Mononuclear cell (primary cell): Measurements from ENCODE around the gene GRK4. TPM values are rescaled to one million over a fixed set of nuclear protein-coding genes. Genes with fewer than 3 reads are reported as not detected.

Experiments
- H3K27me3 ChIP-seq: 2 replicates; pipeline ENCODE4 v1.6.0; 2011; ENCODE audit warnings: low read length, control low read depth; ENCODE audit not compliant: insufficient read depth
- H3K4me1 ChIP-seq: 2 replicates; pipeline ENCODE4 v1.5.1; 2011; ENCODE audit warnings: mild to moderate bottlenecking, low read length, control low read depth; ENCODE audit not compliant: insufficient read depth
- H3K4me3 ChIP-seq: 2 replicates; pipeline ENCODE4 v1.5.1; 2011; ENCODE audit warnings: mild to moderate bottlenecking, low read length, moderate library complexity
- H3K9me3 ChIP-seq: 2 replicates; pipeline ENCODE4 v1.5.1; 2011; ENCODE audit warnings: low read depth, mild to moderate bottlenecking, control low read depth, low read length
- total RNA-seq: library from RNA; depleted of rRNA; stranded (reverse); fragments of >200 nt; gene quantifications from one replicate; pipeline ENCODE4 v1.2.3, GENCODE V29; 2012

The GRK4 gene
- total RNA-seq, 1 donor = 1.7 TPM

DNA sequence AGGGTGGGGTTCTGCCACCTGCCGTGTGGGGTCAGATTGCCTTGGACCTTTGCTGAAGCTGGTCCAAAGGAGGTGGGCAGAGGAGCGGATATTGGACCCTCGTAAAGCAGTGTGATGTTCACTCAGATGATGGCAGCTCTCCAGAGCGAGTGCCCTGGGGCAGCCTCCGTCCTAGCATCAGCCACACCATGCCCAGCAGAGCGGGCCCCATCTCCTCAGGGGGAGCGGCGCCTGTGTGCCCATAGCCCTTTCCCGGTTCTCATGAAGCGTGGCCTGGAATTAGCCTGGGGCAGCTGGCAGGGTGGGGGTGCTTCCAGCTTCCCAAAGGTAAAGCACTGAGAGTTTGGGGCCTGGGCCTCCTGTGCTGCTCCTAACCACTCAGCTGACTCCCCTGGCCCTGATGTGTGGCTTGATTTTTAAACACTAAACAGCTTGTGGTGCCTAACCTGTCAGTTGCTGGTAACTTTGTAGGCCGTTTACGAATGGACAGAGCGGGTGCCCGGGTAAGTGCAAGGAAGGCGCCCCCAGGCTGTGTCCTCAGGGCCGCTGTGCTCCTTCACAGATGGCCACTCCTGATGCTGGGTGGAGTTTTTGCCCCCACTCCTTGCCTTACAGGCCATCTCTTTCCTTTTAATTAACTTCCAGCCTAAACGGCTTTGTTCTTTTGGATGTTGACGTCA is 36.2 kb upstream of the GRK4 start:
- Histone ChIP-seq H3K4me3 (no peak overlapping the region), H3K9me3 (no peaks in the 10 kb centered on the region), H3K4me1 (peaks cover 29% of the 10 kb centered on the region), H3K27me3 (no peaks in the 10 kb centered on the region)

DNA sequence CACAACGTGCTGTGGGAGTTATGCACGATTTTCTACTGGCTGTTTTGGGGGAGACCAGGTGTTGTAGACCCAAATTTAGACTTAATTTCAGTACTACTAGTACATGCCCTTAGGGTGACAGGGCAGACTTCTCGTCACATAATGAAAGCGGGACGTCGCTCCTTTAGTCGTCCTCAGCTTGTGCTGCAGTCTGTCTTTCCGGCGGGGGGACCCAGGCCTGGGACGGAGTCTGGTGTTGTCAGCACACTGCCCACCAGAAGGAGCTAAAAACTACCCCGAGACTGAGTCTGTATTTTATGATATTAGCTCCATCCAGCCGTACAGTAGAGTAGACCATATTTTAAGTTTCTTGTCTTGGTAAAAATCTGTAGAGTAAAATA is 35.7 kb upstream of the GRK4 start:
- no peaks in the 10 kb centered on the region for H3K27me3 ChIP-seq
- no peak overlapping the region for H3K4me3 ChIP-seq
- peaks cover 29% of the 10 kb centered on the region for H3K4me1 ChIP-seq
- no peaks in the 10 kb centered on the region for H3K9me3 ChIP-seq

DNA sequence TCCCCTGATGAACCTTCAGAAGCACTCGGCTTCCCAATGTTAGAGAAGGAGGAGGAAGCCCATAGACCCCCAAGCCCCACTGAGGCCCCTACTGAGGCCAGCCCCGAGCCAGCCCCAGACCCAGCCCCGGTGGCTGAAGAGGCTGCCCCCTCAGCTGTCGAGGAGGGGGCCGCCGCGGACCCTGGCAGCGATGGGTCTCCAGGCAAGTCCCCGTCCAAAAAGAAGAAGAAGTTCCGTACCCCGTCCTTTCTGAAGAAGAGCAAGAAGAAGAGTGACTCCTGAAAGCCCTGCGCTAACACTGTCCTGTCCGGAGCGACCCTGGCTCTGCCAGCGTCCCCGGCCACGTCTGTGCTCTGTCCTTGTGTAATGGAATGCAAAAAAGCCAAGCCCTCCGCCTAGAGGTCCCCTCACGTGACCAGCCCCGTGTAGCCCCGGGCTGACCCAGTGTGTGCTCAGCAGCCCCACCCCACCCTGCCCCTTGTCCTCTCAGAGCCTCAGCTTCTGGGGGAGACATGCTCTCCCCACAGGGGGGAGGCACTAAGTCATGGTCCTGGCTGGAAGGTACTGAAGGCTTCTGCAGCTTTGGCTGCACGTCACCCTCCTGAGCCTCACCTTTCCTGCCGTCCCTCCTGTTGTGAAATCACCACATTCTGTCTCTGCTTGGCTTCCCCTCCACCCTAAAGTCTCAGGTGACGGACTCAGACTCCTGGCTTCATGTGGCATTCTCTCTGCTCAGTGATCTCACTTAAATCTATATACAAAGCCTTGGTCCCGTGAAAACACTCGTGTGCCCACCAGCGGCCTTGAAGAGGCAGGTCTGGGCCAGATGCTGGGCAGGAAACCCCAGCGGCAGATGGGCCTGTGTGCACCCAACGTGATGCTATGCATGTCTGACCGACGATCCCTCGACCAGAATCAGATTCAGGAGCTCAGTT is 34.9 kb upstream of the GRK4 start:
- Histone ChIP-seq H3K9me3 (no peaks in the 10 kb centered on the region), H3K4me1 (peaks cover 29% of the 10 kb centered on the region), H3K27me3 (no peaks in the 10 kb centered on the region), H3K4me3 (no peak overlapping the region)

DNA sequence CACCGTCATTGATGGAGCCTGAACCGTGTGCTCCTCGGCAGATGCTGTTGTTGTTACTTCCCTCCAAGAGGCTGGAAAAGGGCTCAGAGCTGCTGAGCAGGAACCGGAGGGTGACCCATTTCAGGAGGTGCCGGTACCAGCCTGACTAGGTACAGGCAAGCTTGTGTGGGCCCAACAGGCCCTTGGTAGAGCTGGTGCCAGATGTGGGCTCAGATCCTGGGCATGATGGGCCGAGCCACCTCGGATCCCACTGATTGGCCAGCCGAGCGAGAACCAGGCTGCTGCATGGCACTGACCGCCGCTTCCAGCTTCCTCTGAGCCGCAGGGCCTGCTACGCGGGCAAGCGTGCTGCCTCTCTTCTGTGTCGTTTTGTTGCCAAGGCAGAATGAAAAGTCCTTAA is 33.9 kb upstream of the GRK4 start:
- H3K27me3 ChIP-seq = no peaks in the 10 kb centered on the region
- H3K4me1 ChIP-seq = peaks cover 32% of the 10 kb centered on the region
- no peaks in the 10 kb centered on the region for H3K9me3 ChIP-seq
- H3K4me3 ChIP-seq = no peak overlapping the region

DNA sequence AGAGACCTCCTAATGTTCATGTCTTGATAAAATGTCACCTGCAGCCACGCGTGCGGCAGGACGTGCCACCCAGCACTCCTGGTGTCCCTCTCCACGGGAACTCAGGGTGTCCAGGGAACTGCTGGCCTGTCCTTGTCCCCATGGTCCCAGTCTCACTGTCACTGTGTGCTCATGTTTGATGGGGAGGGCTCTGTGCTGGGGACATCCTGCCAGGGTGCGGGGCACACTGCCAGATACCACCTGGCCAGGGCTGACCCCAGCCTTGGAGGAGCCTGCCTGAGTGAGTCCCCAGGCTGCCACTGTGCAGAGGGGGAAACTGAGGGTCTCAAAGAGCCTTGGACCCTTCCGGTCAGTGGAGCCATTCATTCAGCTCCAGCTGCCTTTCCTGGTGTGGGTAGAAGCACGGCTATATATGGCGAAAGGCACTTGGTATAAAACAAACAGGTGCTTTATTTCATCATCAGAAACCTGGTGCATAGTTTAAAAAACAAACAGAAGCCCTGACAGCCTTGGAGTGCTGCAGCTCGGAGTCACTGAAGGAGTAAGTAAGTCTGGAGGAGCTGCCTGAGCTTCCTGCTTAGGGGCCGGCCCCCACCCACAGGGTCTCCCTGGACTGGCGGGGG is 33.1 kb upstream of the GRK4 start:
- H3K9me3 ChIP-seq = no peaks in the 10 kb centered on the region

DNA sequence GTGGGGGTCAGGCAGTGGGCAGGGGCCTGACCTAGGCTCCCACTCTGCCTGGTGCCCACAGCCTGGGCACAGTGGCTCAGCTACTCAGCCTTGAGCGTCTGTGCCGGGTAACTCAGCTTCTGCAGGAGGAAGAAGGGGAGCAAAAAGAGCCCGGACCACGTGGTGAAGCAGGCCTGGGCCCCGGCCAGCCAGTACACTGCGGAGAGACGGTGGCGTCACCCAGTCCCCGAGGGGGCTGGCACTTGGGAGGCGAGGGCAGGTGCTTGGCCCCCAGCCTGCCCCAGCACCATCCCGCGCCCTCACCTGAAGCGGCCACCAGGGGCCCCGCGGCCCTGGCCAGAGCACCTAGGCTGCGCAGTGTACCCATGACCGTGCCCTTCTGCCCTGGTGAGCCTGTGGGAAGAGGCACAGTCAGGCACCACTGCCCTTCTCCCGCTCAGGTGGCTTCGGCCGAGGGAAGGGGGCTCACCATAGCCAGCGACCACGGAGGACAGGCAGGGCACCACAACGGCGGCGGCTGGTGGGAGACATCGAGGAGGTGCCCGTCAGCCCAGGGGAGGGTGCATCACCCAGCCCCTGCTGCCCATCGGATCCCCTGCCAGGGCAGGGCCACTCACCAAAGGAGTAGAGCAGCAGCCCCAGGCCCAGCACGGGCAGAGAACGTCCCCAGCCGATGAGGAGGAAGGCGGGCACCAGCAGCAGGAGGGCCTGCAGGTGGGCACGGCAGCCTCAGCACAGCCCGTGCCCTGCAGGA is 32.4 kb upstream of the GRK4 start:
- H3K4me3 ChIP-seq = no peak overlapping the region
- peaks cover 43% of the 10 kb centered on the region for H3K4me1 ChIP-seq
- H3K27me3 ChIP-seq = no peaks in the 10 kb centered on the region
- H3K9me3 ChIP-seq = no peaks in the 10 kb centered on the region

More for the DNA sequence above, 33.1 kb upstream of the GRK4 start:
- no peak overlapping the region for H3K4me3 ChIP-seq
- H3K27me3 ChIP-seq = no peaks in the 10 kb centered on the region
- H3K4me1 ChIP-seq = peaks cover 36% of the 10 kb centered on the region

DNA sequence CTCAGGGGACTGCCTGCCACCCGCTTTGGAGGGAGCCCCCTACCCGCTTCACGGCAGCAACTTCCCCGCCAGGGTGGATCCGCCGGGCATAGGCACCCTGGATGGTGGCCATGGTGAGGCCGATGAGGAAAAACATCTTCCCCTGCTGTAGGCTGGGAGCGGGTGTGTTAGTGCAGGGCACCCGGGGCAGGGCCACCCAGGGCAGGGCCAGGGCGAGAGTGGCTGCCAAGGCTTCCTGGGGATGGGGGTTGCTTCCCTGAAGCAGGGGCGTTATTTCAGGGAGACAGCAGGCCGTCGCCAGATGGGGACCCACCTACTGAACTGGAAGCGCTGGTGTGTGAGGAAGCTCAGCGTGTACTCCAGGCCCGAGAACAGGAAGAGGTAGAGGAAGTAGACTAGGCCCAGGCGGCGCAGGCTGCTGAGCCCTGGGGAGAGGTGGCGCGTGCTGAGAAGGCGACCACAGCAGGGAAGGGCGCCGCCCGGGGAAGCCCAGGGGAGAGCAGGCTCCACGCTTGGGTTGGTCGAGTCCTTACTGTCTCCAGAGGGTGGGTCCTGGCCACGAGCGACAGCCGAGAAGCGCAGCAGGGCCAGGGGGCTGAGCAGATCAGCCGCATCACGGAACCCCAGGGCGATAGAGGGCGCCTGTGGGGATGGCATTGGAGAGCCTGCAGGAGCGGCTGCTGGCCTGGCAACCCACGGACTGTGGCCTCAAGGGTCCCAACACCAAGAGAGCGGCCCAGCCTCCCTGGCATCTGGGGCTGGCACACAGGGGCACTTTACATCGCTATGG is 31.7 kb upstream of the GRK4 start:
- Histone ChIP-seq H3K9me3 (no peaks in the 10 kb centered on the region), H3K4me1 (peaks cover 50% of the 10 kb centered on the region), H3K27me3 (no peaks in the 10 kb centered on the region), H3K4me3 (no peak overlapping the region)

DNA sequence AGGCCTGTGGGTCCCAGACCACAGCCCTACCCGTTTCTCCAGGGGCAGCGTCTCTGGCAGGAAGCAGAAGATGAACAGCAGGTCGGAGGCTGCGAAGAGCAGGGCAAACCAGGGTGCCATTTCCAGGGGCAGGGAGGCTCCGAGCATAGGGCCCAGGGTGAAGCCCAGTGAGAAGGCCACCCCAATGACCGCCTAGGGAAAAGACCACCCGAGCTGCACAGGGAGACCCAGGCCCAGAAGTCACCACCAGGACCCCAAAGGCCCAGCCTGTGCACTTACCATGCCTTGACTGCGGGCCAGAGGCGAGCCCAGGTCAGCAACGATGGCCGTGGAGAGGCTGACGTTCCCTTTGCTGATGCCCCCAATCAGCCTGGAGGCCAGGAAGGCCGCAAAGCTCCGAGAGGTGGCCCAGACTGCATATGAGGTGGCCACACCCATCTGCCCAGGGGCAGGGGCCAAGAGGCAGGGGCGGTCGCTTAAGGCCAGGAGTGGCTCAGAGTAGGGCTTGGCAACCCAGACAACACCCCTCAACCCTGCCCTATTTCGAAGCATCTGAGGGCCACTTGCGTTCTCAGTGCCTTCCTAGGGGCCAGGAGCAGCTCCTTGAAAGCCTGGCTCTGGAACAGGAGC is 30.9 kb upstream of the GRK4 start:
- no peaks in the 10 kb centered on the region for H3K9me3 ChIP-seq
- H3K27me3 ChIP-seq = no peaks in the 10 kb centered on the region
- H3K4me1 ChIP-seq = peaks cover 52% of the 10 kb centered on the region
- no peak overlapping the region for H3K4me3 ChIP-seq

DNA sequence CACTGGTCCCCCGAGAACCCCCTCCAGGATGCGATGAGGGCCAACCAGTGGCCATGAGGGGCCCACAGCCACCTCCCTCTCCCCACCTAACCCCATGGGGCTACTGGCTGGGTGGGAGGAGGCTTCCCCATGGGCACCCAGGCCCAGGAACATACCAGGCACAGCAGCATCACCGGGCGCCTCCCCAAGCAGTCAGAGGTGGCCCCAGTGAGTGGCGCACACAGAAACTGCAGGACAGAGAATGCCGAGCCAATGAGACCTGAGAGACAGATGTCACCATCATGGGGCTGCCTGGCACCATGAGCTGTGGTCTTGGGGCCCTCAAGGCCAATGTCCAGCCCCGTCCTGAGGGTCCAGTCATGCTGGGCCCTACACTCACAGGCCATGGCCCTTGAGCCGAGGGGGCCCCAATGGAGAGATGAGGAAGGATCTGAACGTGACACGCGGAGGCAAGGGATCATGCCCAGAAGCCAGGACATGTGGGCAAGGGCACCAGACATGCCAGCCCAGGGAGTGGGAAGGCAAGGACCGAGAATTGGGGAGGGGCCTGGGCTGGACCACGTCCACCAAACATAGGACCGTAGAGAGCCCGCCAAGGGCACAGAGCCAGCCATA is 30.3 kb upstream of the GRK4 start:
- H3K4me3 ChIP-seq = no peak overlapping the region
- no peaks in the 10 kb centered on the region for H3K27me3 ChIP-seq
- no peaks in the 10 kb centered on the region for H3K9me3 ChIP-seq
- H3K4me1 ChIP-seq = peaks cover 54% of the 10 kb centered on the region

DNA sequence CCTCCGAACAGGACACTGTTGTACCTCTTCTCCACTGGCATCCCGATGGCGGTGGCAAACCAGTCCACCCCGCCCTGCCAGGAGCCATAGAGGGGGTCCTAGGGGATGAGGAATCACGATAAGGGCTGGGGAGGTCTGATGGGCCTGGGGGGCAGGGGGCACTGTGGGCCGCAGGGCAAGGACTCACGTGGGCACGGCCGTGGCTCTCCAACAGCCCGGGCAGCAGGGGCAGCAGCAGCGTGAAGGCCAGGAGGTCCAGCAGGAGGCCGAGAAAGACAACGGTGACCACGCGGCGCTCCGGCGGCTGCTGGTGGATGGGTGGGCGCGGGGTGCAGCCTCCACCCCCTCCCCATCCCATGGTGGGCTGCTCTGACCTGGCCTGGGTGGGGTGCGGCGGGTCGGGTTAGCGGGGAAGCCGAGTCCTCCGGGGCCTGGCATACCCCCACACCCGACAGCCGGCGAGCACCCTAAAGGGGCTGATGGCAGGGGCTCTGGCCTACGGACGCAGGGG is 29.8 kb upstream of the GRK4 start:
- H3K27me3 ChIP-seq = no peaks in the 10 kb centered on the region
- peak overlapping the region; percentile 36 for H3K4me3 ChIP-seq
- no peaks in the 10 kb centered on the region for H3K9me3 ChIP-seq
- H3K4me1 ChIP-seq = peaks cover 55% of the 10 kb centered on the region

DNA sequence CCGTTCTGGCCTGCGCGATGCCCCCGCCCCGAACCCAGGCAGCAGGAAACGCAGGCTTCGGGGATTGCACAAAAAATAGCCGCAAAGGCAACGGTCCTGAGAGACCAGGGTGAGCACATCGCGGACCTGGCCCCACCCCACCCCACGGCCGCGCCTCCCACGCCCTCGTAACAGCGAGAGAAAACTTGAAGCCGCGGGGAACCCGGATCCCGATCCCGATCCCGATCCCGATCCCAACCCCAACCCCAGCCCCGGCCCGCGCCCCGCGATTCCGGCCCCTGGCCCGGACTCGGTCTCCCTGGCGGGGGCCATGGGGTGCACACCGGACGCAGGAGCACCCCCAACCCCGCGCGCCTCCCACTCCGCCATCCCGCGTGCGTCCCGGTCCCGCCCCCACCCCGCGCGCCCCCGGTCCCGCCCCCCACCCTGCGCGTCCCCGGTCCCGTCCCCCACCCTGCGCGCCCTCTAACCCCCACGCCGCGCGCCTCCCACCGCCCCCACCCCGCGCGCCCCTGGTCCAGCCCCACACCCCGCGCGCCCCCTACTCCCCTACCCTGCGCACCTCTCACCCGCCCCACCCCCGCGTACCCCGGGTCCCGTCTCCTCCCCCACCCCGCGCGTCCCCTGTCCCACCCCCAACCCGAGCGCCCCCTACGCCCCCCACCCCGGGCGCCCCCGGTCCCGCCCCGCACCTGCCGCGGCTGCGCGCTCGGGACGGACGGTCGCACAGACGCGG is 29.1 kb upstream of the GRK4 start:
- Histone ChIP-seq H3K4me1 (peaks cover 55% of the 10 kb centered on the region), H3K4me3 (peak overlapping the region; percentile 89), H3K9me3 (no peaks in the 10 kb centered on the region), H3K27me3 (no peaks in the 10 kb centered on the region)

DNA sequence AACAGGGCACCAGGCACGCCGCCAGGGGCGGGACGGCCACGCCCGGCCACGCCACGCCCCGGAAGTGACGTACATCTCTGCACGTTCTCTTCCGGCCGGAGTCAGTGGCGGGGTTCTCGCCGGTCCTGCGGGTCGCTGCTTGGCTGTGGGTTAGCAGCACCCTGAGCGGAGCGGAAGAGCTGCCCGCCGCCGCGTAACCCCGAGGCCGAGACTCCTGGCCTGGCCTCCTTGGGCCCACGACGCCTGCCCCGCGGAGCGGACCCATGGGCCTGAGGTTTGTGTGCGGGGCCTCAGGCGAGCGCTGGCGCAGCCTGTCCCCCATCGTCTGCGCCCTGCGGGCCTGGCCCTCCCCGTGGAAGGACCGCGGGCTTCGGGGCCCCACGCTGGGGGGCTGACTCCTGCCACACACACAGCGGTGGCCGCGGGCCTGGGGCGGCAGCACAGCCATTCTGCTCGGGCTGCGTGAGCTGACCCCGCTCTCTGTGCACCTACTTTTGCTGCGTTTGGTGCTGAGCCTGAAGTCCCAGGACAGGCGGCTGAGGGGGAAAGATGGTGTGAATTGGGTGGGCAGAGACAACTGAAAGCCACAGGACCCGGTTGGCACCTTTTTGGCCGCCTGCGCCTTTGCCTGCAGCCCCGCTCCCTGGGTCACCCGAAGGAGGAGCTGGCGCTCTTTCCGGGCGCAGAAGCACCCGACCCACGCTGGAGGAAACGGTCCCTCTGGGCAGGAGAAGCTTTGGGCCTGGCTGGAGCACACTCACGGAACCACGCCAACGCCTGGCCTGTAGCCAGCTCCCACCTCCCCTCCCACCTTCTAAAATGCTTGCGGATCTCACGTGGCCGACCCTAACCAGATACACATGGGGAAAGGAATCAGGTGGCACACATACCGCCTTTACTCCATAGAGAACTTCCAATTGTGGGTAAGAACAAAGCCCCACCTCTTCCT is 28.3 kb upstream of the GRK4 start:
- H3K27me3 ChIP-seq = no peaks in the 10 kb centered on the region
- H3K9me3 ChIP-seq = no peaks in the 10 kb centered on the region
- peaks cover 55% of the 10 kb centered on the region for H3K4me1 ChIP-seq
- peak overlapping the region; percentile 89 for H3K4me3 ChIP-seq
